Thoracic aorta (tissue), 2 donors: ENCODE results near the gene RACGAP1. TPM values are rescaled to one million over a fixed set of nuclear protein-coding genes. Genes with fewer than 3 reads are reported as not detected.

Experiments
- ATAC-seq: fragments of 150-250 bp; one replicate; pipeline ENCODE4 v1.8.0; 2017; ENCODE audit warnings: low read depth; ENCODE audit not compliant: insufficient number of reproducible peaks, low FRiP score
- DNase-seq: peaks from one replicate; pipeline ENCODE4 v3.0.0-alpha.2; 2020; ENCODE audit warnings: low spot score
- H3K27ac ChIP-seq, 2 donors: fragments of 200-600 bp; sonication (generic); 1 replicate in 1 of 2; 2 replicates in 1 of 2; pipeline ENCODE4 v1.5.1; 2016; ENCODE audit warnings: mild to moderate bottlenecking in 2 of 2, moderate library complexity in 2 of 2
- H3K27me3 ChIP-seq: fragments of 200-600 bp; sonication (generic); replicated peaks from 2 replicates; pipeline ENCODE4 v1.6.0; 2016; ENCODE audit warnings: mild to moderate bottlenecking; ENCODE audit not compliant: insufficient read depth
- H3K36me3 ChIP-seq: fragments of 200-600 bp; sonication (generic); one replicate; pipeline ENCODE4 v1.5.1; 2016
- H3K4me1 ChIP-seq, 2 donors: fragments of 200-600 bp; sonication (generic); 1 replicate in 1 of 2; 2 replicates in 1 of 2; pipeline versions ENCODE4 v1.5.1 to v1.6.0; 2016; ENCODE audit warnings: low read depth in 2 of 2, mild to moderate bottlenecking in 1 of 2; ENCODE audit not compliant: control insufficient read depth in 1 of 2
- H3K4me3 ChIP-seq: fragments of 200-600 bp; sonication (generic); 2 replicates; pipeline ENCODE4 v1.5.1; 2016; ENCODE audit warnings: mild to moderate bottlenecking
- H3K9me3 ChIP-seq: fragments of 200-600 bp; sonication (generic); 2 replicates; pipeline ENCODE4 v1.5.1; 2016
- total RNA-seq, 2 donors: library from RNA; depleted of rRNA; stranded (reverse); fragments of >200 nt; gene quantifications; one replicate each; pipeline versions ENCODE4 v1.1.0 to v1.2.3, GENCODE V29; 2016
- TF ChIP-seq, protein P1 (sequence below): fragments of 200-600 bp; sonication (generic); IDR thresholded peaks from one replicate; pipeline ENCODE4 v1.5.1; 2019; ENCODE audit warnings: antibody characterized with exemption

Gene RACGAP1
- total RNA-seq, 2 donors from 2014 or later: 3.0 to 4.8 TPM

DNA sequence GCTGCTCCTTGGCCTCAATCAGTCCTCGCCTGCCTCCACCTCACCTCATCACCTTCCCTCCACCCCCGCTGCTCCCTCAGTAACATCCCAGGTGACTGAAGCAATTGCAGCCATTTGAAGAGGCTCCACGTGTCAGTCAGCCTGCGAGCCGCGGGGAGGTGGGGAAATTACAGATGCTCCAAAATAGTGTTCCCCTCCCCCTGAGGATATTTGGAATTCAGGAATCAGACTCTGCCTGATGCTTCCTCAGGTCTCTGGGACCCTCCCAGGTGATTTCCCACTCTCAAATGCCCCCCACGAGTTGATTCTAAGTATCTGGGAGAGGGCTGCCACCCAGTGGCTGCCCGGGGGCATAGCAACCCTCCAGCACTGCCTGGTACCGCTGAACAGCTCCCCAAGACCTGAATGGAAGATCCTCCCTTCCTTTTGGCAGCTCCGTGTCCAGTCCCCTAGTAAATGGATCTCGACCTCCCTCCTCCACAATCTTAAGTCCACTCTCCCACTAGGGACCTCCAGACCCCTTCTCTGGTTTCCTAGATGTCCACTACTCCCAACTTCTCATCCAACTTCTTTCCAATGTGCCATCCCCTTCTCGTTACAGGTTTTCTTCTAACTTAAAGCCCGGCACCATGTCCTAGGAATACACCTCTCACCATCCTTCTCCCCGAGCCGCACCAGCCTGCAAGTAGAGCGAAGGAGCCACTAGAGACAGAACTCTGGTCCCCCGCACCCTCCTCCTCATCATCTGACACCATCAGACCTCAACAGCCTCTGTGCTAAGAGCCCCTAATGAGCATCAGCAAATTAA lies 30.7 kb upstream of the RACGAP1 start:
- H3K27ac ChIP-seq: no peak overlapping the region
- no peaks in the 10 kb centered on the region for H3K9me3 ChIP-seq
- H3K4me1 ChIP-seq: peaks cover 17 to 22% of the 10 kb centered on the region in 2 donors
- H3K36me3 ChIP-seq: no peaks in the 10 kb centered on the region
- ATAC-seq: no peak
- DNase-seq: no peak
- no peaks in the 10 kb centered on the region for H3K27me3 ChIP-seq
- H3K4me3 ChIP-seq: no peak overlapping the region
- TF ChIP-seq, protein P1, sequence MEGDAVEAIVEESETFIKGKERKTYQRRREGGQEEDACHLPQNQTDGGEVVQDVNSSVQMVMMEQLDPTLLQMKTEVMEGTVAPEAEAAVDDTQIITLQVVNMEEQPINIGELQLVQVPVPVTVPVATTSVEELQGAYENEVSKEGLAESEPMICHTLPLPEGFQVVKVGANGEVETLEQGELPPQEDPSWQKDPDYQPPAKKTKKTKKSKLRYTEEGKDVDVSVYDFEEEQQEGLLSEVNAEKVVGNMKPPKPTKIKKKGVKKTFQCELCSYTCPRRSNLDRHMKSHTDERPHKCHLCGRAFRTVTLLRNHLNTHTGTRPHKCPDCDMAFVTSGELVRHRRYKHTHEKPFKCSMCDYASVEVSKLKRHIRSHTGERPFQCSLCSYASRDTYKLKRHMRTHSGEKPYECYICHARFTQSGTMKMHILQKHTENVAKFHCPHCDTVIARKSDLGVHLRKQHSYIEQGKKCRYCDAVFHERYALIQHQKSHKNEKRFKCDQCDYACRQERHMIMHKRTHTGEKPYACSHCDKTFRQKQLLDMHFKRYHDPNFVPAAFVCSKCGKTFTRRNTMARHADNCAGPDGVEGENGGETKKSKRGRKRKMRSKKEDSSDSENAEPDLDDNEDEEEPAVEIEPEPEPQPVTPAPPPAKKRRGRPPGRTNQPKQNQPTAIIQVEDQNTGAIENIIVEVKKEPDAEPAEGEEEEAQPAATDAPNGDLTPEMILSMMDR: peak; percentile 88

DNA sequence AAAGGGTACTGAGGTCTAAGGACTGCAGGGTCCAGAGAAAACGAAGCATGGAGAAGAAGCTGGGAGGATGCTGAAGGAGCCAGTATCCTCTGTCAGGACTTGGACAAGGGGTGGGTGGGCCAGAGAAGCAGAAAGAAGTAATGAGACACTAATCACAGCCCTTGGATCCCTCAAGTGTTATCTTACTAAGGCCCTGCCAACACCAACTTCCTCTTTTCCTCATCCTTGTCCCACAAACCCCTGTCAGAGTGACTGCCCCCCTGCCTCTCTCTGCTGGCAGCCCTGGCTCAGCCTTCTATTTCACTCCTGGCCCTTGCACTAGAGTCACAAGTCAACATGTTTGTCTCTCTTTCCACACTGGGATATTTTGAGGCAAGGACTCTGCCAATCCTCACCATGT lies 28.3 kb upstream of the RACGAP1 start:
- Histone ChIP-seq H3K9me3 (no peaks in the 10 kb centered on the region), H3K4me3 (no peak overlapping the region), H3K27me3 (no peaks in the 10 kb centered on the region), H3K4me1 (peaks cover 17 to 29% of the 10 kb centered on the region in 2 donors), H3K36me3 (no peaks in the 10 kb centered on the region), H3K27ac (no peak overlapping the region)
- no peak for DNase-seq
- ATAC-seq: no peak
- TF ChIP-seq, protein P1: no peak

- Histone ChIP-seq H3K4me3 (no peak overlapping the region), H3K9me3 (no peaks in the 10 kb centered on the region), H3K27ac (no peak overlapping the region), H3K4me1 (peaks cover 14 to 27% of the 10 kb centered on the region in 2 donors), H3K27me3 (no peaks in the 10 kb centered on the region), H3K36me3 (no peaks in the 10 kb centered on the region)
- ATAC-seq: no peak
- TF ChIP-seq, protein P1: no peak
- DNase-seq: no peak
Observed at GRCh38 chr12:50052964-50053363, 27.7 kb upstream of the RACGAP1 start.

GRCh38 chr12:50052544-50052943 lies 27.2 kb upstream of the RACGAP1 start:
- TF ChIP-seq, protein P1: no peak
- no peak for DNase-seq
- H3K27me3 ChIP-seq: no peaks in the 10 kb centered on the region
- no peak overlapping the region for H3K4me3 ChIP-seq
- no peak for ATAC-seq
- no peak overlapping the region for H3K27ac ChIP-seq
- no peaks in the 10 kb centered on the region for H3K36me3 ChIP-seq
- H3K9me3 ChIP-seq: no peaks in the 10 kb centered on the region
- H3K4me1 ChIP-seq: peaks cover 13 to 24% of the 10 kb centered on the region in 2 donors

- Histone ChIP-seq H3K27me3 (no peaks in the 10 kb centered on the region), H3K9me3 (no peaks in the 10 kb centered on the region), H3K27ac (no peak overlapping the region), H3K36me3 (no peaks in the 10 kb centered on the region), H3K4me1 (peaks cover 5 to 14% of the 10 kb centered on the region in 2 donors), H3K4me3 (no peak overlapping the region)
- DNase-seq (no peak), ATAC-seq (no peak)
- TF ChIP-seq, protein P1: no peak
Observed at GRCh38 chr12:50051101-50051806, 26.0 kb upstream of the RACGAP1 start.
